HG03442 (cell line): Measurements from ENCODE around the gene TCF7.

ENCODE experiments used
- ATAC-seq: cut with Tn5 transposase; IDR thresholded peaks from one replicate; pipeline ENCODE4 v1.9.1; 2021; ENCODE audit warnings: mild to moderate bottlenecking, moderate library complexity; ENCODE audit not compliant: unreplicated experiment

Gene TCF7

DNA sequence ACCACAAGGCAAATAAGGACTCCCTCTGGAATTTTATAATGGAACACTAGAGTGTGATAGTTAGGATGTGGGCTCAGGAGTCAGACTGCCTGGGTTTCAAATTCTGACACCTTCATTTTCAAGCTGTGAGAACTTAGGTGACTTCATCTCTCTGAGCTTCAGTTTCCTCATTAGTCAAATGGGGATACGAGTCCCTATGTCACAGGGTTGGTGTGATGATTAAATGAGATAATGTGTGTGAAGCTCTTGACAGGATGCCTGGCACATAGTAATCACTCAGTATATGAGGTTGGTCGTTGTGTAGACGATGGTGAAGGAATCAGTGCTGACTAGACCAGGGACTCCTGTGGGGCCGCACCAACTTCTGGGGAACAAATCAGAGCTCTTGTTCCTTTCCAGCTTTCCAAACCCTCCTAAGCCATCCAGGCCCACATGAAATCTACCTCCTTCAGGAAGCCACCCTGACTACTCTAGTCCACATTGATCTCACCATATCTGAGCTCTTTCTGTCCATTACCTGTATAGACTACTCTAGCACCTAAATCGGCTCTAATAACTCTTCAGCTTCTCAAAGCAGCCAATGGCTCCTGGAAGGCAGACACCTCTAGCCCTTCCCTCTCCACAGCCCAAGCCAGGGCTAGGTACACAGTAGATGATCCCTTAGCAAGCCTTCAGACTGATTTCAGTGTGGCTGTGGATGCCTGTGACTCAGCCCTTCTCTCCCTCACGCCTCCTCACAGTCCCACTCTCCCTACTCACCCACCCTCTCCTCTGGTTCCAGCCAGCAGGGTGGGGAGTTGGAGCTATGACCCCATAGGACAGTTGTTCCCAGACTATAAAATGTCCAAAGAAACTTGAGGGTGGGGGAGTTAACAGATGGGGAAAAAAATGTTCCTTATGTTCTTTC is 2.5 kb upstream of the TCF7 start:
- ATAC-seq: no peak

DNA sequence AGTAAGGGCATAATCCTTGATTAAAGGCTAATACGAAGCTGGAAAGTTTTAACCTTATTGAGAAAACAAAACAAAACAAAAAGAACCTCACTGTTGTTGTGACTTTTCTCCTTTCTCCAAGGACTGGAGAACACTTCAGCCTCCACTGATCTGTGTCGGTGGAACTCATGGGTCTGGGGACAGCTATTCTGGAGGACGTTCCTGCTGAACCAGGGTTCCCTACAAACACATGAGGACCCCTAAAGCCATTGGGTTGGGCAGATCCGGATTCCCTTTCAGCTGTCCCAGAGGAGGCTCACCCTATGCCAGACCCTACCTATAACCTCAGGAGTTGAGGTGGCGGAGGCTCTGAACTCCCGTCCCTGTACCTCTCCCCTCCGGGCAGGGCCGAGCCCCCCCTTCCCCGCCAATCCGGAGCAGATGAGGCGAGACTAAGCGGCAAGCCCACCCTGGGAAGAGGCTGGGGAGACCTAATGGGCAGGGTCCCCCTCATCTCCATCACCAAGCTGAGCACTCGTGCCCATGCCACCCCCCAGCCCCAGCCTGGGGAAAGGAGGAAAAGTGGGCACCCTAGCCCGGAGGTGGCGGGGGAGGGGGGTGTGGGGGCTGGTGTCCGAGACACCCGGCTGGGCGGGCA is 1.6 kb upstream of the TCF7 start:
- no peak for ATAC-seq

DNA sequence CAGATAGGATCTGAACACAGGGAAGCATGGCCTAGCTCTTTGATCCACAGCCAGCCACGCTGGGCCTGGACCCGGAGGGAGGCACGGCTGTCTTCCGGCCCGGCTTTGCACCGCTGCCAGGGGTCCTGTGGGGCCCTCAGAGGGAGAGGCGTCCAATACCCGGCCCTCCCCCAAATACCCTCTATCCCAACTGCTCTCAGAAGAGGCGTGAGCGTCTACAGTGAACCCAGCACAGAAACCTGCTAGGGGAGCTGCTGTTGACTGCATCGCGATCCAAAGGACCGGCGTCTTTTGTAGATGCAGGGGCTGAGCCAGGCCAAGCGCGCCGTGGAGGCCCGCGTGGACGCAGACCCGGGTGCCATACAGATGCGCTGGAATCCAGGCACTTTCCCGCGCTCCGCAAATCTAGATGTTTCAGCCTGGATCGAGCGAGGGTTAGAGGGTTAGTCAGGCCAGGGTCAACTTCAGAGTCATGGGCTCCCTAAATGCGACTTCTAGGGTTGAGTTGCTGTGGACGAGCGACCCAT is 1.1 kb upstream of the TCF7 start:
- no peak for ATAC-seq

DNA sequence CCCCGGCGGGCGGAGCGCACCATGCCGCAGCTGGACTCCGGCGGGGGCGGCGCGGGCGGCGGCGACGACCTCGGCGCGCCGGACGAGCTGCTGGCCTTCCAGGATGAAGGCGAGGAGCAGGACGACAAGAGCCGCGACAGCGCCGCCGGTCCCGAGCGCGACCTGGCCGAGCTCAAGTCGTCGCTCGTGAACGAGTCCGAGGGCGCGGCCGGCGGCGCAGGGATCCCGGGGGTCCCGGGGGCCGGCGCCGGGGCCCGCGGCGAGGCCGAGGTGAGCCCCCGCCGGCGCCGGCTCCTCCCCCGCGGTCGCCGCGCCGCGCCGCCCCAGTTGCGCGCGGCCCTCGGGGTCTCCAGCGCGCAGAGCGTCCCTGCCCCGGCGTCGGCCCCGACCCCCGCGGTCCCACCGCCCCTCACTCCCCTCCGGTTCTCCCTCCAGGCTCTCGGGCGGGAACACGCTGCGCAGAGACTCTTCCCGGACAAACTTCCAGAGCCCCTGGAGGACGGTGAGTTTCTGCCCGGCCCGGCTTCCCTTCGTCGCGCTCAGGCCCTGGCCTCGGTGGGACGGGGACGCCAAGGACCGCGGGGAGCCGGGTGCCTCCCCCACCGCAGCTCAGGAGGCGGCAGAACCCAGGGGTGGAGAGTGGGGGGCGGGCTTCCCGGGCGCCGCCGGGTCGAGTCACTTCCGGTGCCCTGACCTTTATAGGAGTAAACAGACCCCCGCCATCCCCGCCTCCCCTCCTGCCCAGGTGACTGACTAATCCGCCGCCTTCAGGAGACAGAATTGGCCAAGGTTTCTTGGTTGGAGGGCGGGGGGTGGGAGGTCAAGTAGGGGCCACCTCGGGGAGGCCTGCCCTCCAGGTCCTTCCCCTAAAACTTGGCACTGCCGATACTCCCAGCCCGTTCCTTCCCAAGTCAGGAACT is 665 bp downstream of the TCF7 start:
- peak; percentile 6 for ATAC-seq

DNA sequence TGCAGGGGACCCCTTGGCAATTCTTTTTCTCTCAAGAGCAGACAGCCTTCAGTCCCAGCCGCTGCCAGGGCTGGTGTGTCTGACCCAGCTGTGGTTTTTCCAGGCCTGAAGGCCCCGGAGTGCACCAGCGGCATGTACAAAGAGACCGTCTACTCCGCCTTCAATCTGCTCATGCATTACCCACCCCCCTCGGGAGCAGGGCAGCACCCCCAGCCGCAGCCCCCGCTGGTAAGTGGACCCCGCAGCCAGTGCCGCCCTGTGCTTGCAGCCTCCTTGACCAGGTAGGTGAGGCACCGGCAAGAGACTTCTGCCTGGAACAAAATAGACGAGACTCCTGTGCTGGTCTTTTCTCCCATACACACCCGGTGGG is 1.3 kb downstream of the TCF7 start:
- no peak for ATAC-seq

DNA sequence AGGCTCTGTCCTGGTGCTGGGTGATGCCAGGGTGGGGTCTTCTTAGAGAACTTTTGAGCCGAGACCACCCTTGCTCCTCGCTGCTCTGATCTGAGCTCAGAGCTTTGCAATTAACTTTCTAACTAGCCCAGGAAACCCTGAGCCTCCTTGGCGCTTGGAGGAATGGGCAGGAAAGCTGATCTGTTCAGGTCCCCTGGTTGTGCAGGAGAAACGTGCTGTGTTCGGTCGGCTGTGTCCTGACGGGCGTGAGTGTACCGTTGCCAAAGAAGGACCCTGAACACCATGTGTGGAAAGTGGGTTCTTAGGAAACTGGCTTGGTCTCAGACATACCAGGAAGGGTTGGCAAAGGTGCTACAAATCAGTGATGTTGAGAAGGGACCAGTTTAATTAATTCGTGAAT is 1.8 kb downstream of the TCF7 start:
- ATAC-seq: no peak

DNA sequence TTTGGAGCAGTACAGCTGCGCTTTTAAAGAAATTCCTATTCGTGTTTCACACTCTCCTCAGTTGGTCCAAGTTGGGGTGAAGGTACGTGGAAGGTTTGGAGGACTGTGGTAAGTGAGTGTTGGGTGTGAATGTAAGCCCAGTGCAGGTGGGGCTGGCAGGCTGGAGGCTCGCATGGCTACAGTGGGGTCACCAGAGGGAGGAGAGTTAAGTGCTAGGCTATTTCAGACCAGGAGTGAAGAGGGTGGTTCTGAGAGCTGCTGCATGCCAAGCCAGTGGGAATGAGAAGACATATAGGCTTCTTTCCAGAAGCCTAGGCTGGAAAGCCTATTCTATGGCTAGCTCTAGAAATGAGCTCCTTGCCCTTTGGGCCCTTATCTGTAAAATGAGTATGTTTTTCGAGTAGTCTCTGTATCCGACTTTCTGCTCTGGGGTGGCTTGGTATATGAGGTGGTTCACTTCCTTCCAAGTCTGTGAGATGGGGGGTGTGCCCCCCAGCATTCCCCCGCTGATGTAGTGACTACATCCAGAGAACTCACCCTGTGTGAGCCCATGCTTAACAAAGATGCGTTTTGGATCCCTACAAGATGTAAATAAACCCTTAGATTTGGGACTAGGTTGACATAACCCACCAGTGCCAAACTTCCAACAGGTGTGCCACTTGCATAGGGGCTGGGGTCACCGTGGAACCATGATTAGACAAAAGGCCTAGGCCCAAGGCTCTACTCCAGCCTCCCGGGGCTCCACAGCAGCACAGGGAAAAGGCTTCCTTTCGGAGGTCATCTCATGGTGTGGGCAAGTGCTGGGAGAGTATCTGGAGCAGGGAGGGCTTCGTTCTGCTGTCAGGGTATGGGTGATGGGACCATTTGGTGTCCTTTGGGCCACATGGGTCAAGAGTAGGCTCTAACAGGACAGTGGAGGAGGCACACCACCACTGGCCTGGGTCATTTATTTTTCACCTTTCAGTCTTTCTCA is 2.6 kb downstream of the TCF7 start:
- ATAC-seq: no peak

DNA sequence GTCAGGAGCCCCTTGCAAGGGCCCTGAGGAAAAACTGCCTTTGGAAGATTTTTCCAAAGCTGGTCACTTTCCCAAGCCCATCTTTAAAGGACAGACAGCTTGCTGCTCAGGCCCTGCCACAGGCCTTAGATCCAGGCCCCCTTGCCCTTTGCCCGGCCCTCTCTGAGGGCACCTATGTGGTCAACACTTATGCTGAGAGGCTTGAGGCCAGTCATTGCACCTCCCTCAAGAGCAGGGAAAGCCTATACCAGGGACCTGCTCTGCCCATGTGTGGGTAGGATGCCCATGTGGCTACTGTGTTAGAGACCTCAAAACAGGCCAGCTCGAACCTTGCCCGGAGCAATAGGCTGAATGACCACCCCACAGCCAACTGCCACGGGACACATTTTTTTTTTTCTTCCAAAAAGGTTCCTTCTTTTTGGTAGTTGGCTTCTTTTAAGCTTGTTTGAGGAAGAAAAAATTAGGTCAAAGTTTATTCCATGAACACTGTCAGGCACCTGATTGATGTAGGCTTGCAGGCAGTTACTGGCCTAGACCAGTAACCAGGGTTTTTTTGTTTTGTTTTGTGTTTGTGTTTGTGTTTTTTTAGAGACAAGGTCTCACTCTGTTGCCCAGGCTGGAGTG is 3.8 kb downstream of the TCF7 start:
- no peak for ATAC-seq

DNA sequence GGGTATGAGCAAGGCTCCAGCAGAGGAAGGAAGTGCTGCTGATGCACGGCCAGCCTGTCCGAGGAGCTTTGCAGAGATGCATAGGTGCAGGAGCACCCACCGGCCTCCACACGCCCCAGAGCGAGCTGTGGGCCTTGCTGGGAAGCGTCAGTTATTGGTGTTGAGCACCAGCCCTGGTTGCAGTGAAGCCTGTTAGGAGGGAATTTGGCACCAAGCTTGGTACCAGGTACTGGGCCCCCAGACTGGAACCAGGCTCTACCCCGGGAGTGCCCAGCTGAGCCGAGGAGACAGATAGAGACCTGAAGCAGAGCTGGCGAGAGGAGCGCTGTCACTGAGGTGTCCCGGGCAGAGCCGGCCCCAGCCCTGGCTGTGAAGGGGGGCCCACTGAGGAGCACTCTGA is 5.2 kb downstream of the TCF7 start:
- ATAC-seq: no peak

DNA sequence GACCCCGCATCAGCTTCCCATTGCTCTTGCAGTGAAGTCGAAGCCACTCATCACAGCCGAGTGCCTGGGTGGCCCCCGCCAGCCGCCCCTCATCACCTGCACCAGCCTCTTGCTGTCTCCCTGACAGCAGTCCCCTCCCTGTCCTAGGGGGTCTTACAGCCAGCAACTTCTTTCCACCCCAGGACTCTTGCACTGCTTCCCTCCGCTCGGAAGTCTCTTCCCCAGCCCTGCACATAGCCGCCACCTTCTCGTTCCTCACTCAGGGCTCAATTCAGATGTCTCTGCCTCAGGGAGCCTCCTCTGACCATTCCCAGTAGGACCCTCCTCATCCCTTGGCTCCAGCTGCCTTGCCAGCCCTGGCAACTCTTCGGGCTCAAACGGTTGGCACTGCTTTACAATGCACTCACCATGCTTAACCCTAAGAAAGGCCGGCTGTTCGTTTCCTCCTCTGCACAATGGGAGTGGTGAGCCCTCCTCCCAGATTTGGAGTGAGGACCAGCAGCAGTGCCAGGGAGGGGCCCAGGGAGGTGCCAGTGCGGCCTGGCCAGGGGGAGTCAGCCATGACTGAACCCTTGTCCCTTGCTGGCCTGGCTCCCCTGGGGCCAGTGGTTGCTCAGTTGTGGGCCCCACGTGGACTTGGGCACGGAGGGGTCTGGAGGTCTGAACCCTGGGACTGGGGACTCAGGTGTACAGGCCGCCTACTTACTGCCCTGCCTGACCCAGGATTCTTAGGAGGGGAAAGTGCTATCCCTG is 6.1 kb downstream of the TCF7 start:
- ATAC-seq: no peak

DNA sequence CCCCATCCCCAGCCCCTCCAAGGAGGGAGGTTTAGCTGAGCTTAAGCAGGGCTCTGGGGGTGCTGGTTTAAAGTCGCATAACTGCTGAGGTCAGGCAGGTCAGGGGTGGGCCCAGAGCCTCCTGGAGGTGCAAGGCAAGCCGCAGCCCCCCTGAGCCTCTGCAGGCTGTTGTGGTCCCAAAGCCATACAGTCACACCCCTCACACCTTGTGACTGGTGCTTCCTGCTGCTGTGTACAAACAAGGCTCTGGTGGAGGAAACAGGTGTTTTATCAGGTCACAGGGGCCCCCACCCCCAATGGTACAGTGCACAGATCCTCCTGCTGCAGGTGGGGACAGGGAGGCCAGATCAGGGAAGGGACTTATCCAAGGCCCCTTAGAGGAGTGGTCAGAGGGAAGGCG is 8.0 kb downstream of the TCF7 start:
- ATAC-seq: no peak

DNA sequence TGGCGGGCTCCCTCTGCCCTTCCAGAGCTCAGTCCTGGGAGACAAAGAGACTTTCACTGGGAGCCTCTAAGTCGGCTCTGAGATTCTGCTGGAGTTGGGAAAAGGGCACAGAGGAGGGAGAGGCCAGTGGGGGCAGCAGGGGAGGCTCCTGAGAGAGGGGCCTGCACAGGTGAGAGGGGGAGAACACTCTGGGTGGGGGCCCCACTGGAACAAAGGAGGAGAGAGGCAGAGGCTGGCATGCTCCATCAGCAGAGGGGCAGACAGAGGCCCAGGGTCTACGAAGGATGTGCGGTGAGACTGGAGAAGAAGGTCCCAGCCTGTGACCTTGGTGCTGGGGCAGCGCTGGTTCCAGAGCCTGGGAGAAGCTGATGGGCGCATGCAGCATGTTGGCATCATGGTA is 8.9 kb downstream of the TCF7 start:
- no peak for ATAC-seq

DNA sequence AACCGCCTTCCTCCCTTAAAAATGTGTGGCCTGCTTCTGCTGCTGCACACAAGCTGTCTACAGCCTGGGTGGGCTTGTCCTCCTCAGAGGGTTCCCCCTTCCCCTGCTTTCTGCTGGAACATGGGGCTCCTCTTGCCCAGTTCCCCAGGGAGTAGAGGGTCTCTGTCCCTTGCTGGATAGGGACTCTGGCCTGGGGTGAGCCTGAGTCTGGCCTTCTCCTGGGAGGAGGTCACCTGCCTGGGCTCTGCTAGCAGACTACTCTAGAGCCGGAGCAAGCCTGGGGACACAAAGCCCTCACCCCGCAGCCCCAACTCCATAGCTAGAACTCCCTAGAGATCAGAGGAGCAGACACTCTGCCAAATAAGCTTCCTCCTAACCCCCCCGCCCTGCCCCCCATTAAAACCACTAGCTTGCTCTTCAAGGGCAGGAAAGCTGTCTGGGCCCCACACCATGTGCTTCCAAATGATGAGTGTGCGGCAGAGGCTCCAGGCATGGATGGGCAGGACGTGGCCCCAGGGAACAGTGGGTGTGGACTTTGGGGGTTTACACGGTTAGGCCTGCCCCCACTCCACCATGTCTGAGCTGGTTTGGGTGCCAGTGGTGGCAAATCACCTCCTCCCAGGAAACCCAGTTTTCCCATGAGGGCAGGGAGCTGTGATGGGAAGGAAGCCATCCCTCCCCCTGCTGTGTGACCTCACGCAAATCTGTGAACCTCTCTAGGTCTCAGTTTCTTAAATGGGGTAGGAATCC is 10.0 kb downstream of the TCF7 start:
- no peak for ATAC-seq

DNA sequence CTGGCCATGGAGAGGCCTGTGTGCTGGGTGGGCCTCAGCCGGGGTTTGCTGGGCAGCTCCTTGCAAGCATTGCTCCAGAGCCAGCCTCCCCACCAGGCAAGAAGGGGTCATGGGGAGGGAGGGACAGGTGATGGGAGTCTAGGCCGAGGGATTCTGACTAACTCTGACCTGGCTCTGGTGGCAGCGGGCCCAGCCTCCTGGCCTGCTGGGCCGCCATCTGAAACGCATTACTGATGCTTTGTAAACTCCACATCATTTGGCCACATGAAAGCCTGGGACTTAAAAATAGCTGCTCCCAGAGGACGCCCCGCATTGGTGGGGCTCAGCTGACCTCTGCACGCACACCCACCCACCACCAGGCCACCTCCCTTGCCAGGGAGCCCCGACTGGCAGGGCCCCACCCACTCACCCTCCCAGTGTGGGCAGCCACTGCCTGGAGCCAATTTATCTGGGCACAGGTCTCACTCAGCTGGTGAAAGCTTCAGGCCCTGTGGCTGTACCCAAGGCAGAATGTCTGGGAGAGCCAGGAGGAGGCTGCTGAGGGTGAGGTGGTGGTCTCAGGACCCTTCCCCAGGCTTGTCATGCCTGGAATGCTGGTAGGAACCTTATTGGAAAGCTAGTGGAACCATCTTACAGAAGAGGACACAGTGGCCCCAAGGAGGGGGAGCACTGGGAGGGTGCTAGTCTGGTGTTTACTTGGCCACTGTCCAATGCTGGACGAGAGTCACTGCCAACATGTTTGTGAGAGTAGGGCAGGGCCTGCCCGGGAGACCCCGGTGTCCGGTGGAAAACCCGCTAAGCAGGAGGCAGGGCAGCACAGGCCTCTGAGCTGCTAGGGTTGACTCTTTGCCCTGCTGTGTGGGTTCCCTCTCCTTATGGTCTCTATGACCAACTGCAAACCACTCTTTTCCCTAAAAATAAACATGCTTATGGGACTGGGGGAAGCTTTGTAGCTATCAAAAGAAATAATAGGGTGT is 10.8 kb downstream of the TCF7 start:
- ATAC-seq: no peak

DNA sequence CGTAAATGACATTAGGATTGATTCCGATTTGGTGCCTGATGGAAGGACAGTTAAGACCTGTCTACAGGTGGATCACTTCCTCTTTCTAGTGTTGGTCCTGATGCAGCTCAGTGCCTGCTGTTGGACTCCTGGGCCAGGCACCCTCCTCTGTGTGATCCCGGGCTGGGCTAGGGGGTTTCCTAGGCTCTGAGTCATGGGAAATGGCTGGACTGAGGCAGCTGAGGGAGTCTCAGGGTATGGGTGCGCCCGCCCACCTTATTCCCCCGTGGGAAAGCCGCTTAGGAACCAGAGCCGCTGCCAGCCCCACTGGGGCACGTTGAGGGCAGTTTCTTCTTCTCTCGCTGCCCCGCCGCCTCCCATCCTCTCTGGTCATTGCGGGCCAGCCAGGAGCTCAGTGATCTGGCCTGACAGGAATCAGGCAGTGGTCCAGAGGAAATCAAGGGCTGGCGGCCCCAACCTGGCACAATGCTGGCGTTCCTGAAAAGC is 12.9 kb downstream of the TCF7 start:
- ATAC-seq: peak; percentile 58

DNA sequence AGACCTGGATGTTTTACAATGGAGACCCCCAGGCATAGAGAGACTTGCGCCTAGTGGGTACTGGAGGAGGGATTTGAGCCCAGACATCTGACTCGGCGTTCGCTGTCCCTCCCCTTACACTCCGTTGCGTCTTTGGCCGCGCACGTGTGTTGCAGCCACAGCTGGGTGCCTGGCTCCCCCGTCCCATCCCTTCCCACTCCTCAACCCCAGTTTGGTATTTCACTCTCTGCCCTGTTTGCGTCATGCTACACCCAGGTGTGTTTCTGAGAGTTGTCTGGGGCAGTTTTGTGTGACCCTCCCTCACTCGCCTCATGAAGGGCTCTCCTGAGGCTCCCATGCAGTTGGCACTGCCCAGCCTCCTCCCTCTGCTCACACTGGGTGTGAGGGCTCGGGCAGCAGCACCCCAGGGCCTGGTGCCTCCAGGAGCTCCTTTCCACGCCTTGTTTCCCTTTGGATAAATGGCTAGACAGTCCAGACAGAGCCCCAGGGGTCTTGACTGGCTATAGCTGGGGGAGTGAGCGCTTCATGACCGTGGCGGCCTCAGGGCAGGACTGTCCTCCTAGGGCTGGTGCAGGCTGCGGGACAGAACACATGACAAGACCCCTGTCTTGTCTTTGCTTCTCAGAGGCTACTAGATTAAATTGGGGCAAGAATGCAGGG is 13.6 kb downstream of the TCF7 start:
- ATAC-seq: no peak
